HCT116 (cell line): Measurements from ENCODE around the gene TMEM184B. TPM values are rescaled to one million over a fixed set of nuclear protein-coding genes. Genes with fewer than 3 reads are reported as not detected.

Source experiments
- ATAC-seq: fragments of 200-7000 bp; cut with Tn5 transposase; 2 replicates; pipeline ENCODE4 v1.9.1; 2020; ENCODE audit warnings: mild to moderate bottlenecking, moderate library complexity
- BruUV-seq: library from RNA; stranded (reverse); fragments of 400-500 nt; replicated peaks from 2 replicates; lab custom pipeline; 2021; lab: Mats Ljungman, UMichigan
- CTCF ChIA-PET: fragments of 300-600 bp; sonication (Branson Sonifier 250); formaldehyde crosslinking; loops from one replicate; lab custom pipeline; 2021; ENCODE audit warnings: antibody characterized with exemption; lab: Charles Lee
- POLR2A ChIA-PET: fragments of 300-600, 350-600 bp; sonication (Branson Sonifier 250); formaldehyde crosslinking; loops from one replicate; lab custom pipeline; 2021; ENCODE audit warnings: antibody characterized with exemption; lab: Charles Lee
- RAD21 ChIA-PET, 2 experiments: fragments of 300-600 bp; sonication (Branson Sonifier 250); formaldehyde crosslinking; loops; one replicate each; lab custom pipeline; 2023; ENCODE audit warnings: low total read pairs in 2 of 2; ENCODE audit not compliant: uncharacterized antibody in 2 of 2, unreplicated experiment in 2 of 2, low non-redundant PET in 1 of 2; lab: Charles Lee
- DNase-seq: peaks from one replicate; pipeline ENCODE4 v3.0.0-alpha.2; 2010; ENCODE audit warnings: low read depth, low spot score
- H2AFZ ChIP-seq: fragments of 200-600 bp; shearing (Covaris generic), sonication (generic); 2 replicates; pipeline ENCODE4 v1.6.1; 2017; ENCODE audit warnings: low read depth, mixed run types, mixed read lengths, antibody characterized with exemption, low read length; ENCODE audit not compliant: poor library complexity, severe bottlenecking
- H3K27ac ChIP-seq: 2 replicates; pipeline ENCODE4 v1.5.1; 2012; ENCODE audit warnings: low read depth, low read length
- H3K27me3 ChIP-seq: fragments of 200-600 bp; sonication (generic); 2 replicates; pipeline ENCODE4 v1.6.1; 2016; ENCODE audit warnings: mixed run types, low read length, mixed read lengths; ENCODE audit not compliant: insufficient read depth
- H3K36me3 ChIP-seq, 2 experiments: fragments of 200-500 bp in 1 of 2; fragments of 200-600 bp in 1 of 2; sonication (Bioruptor generic) in 1 of 2; sonication (generic) in 1 of 2; 2 replicates each; pipeline versions ENCODE4 v1.5.1 to v1.6.1; 2014 to 2016; ENCODE audit warnings: low read length in 2 of 2, inconsistent platforms in 1 of 2, mixed read lengths in 1 of 2, mixed run types in 1 of 2; ENCODE audit not compliant: insufficient read depth in 2 of 2, control insufficient read depth in 1 of 2
- H3K4me1 ChIP-seq, 2 experiments: fragments of 200-600 bp in 1 of 2; sonication (generic) in 1 of 2; 2 replicates each; pipeline versions ENCODE4 v1.5.1 to v1.6.1; 2012 to 2017; ENCODE audit warnings: low read length in 2 of 2, inconsistent platforms in 1 of 2, mild to moderate bottlenecking in 1 of 2, mixed read lengths in 1 of 2, mixed run types in 1 of 2, moderate library complexity in 1 of 2; ENCODE audit not compliant: insufficient read depth in 2 of 2, control insufficient read depth in 1 of 2
- H3K4me2 ChIP-seq: fragments of 200-600 bp; sonication (generic); 2 replicates; pipeline ENCODE4 v1.6.1; 2017; ENCODE audit warnings: mixed run types, low read length, mixed read lengths
- H3K4me3 ChIP-seq, 2 experiments: fragments of 200-600 bp in 1 of 2; sonication (generic) in 1 of 2; replicated peaks in 1 of 2; 2 replicates each; pipeline ENCODE4 v1.5.1; 2011 to 2016; ENCODE audit warnings: low read length in 2 of 2, control low read depth in 1 of 2, low read depth in 1 of 2, mild to moderate bottlenecking in 1 of 2, mixed read lengths in 1 of 2, mixed run types in 1 of 2
- H3K79me2 ChIP-seq: fragments of 200-600 bp; sonication (generic); 2 replicates; pipeline ENCODE4 v1.6.1; 2017; ENCODE audit warnings: mild to moderate bottlenecking, mixed run types, low read length, moderate library complexity, mixed read lengths; ENCODE audit not compliant: insufficient read depth
- H3K9ac ChIP-seq: fragments of 200-600 bp; sonication (generic); 2 replicates; pipeline ENCODE4 v1.6.1; 2016; ENCODE audit warnings: low read length, mixed read lengths
- H3K9me2 ChIP-seq: fragments of 200-600 bp; sonication (generic), shearing (Covaris generic); 2 replicates; pipeline ENCODE4 v1.6.1; 2017; ENCODE audit warnings: mixed run types, mild to moderate bottlenecking, moderate library complexity; ENCODE audit not compliant: insufficient read depth
- H3K9me3 ChIP-seq, 2 experiments: fragments of 200-500 bp in 1 of 2; fragments of 200-600 bp in 1 of 2; sonication (Bioruptor generic) in 1 of 2; sonication (generic) in 1 of 2; 2 replicates each; pipeline ENCODE4 v1.6.1; 2014 to 2017; ENCODE audit warnings: low read length in 2 of 2, mixed read lengths in 2 of 2, inconsistent platforms in 1 of 2, low read depth in 1 of 2, mild to moderate bottlenecking in 1 of 2, mixed run types in 1 of 2, moderate library complexity in 1 of 2; ENCODE audit not compliant: control insufficient read depth in 1 of 2, insufficient read depth in 1 of 2
- H4K20me1 ChIP-seq: fragments of 200-600 bp; sonication (generic), shearing (Covaris generic); 2 replicates; pipeline ENCODE4 v1.6.1; 2017; ENCODE audit warnings: mixed run types, mild to moderate bottlenecking, moderate library complexity; ENCODE audit not compliant: insufficient read depth
- CBX3 ChIP-seq: IDR thresholded peaks from 2 replicates; pipeline ENCODE4 v1.6.1; 2012; ENCODE audit warnings: low read depth
- CEBPB ChIP-seq: IDR thresholded peaks from 2 replicates; pipeline ENCODE4 v1.6.1; 2012; ENCODE audit warnings: low read depth
- EGR1 ChIP-seq: IDR thresholded peaks from 2 replicates; pipeline ENCODE4 v1.6.1; 2012; ENCODE audit warnings: low read depth
- ELF1 ChIP-seq: IDR thresholded peaks from 2 replicates; pipeline ENCODE4 v1.6.1; 2012; ENCODE audit warnings: low read depth, borderline replicate concordance
- EZH2phosphoT487 ChIP-seq: fragments of 200-600 bp; IDR thresholded peaks from 2 replicates; pipeline ENCODE4 v1.6.1; 2018; ENCODE audit warnings: antibody characterized with exemption, borderline replicate concordance
- JUND ChIP-seq: IDR thresholded peaks from 2 replicates; pipeline ENCODE4 v1.6.1; 2012
- POLR2AphosphoS5 ChIP-seq: IDR thresholded peaks from 2 replicates; pipeline ENCODE4 v1.6.1; 2011; ENCODE audit warnings: mild to moderate bottlenecking, low read depth, low read length, moderate library complexity
- SP1 ChIP-seq: IDR thresholded peaks from 2 replicates; pipeline ENCODE4 v1.6.1; 2012; ENCODE audit warnings: low read depth
- SRF ChIP-seq: IDR thresholded peaks from 2 replicates; pipeline ENCODE4 v1.6.1; 2012; ENCODE audit warnings: low read depth
- YY1 ChIP-seq: IDR thresholded peaks from 2 replicates; pipeline ENCODE4 v1.6.1; 2011; ENCODE audit warnings: low read length, low read depth, moderate library complexity, mild to moderate bottlenecking; ENCODE audit not compliant: insufficient replicate concordance; ENCODE audit errors: extremely low read depth
- ZFX ChIP-seq: fragments of 450-650 bp; IDR thresholded peaks from 2 replicates; pipeline ENCODE4 v1.6.1; 2017
- ZNF274 ChIP-seq: fragments of 200-500 bp; sonication (Bioruptor generic); IDR thresholded peaks from 2 replicates; pipeline ENCODE4 v1.6.1; 2014; ENCODE audit warnings: mild to moderate bottlenecking, low read depth, low read length, inconsistent platforms
- intact Hi-C: fragments of 100-400 bp; cut with micrococcal nuclease; formaldehyde crosslinking; loops from 2 replicates; pipeline ENCODE4 v1.10.0; 2022
- total RNA-seq: library from RNA; stranded (reverse); gene quantifications from one replicate; pipeline ENCODE4 v1.2.1, GENCODE V29; 2021; ENCODE audit not compliant: unreplicated experiment
- TF ChIP-seq, protein P1 (sequence below): IDR thresholded peaks from 2 replicates; pipeline ENCODE4 v1.6.1; 2012
- TF ChIP-seq, protein P2 (sequence below): IDR thresholded peaks from 2 replicates; pipeline ENCODE4 v1.6.1; 2012; ENCODE audit warnings: low read depth
- TF ChIP-seq, protein P3 (sequence below): IDR thresholded peaks from 2 replicates; pipeline ENCODE4 v1.6.1; 2012
- TF ChIP-seq, protein P4 (sequence below), 3 experiments: fragments of 200-600 bp in 1 of 3; sonication (generic) in 1 of 3; IDR thresholded peaks in 2 of 3; conservative IDR thresholded peaks in 1 of 3; 2 replicates each; pipeline ENCODE4 v1.5.1; 2012 to 2017; ENCODE audit warnings: low read depth in 2 of 3, low read length in 2 of 3, antibody characterized with exemption in 1 of 3, borderline replicate concordance in 1 of 3, control low read depth in 1 of 3, mild to moderate bottlenecking in 1 of 3, mixed read lengths in 1 of 3, mixed run types in 1 of 3, moderate library complexity in 1 of 3; ENCODE audit not compliant: insufficient read depth in 1 of 3
- TF ChIP-seq, protein P5 (sequence below): IDR thresholded peaks from 2 replicates; pipeline ENCODE4 v1.6.1; 2011; ENCODE audit warnings: mild to moderate bottlenecking, low read length, moderate library complexity; ENCODE audit not compliant: insufficient replicate concordance; ENCODE audit errors: extremely low read depth

TMEM184B gene
- total RNA-seq, 1 experiment from 2014 or later, result 66.0 TPM

DNA sequence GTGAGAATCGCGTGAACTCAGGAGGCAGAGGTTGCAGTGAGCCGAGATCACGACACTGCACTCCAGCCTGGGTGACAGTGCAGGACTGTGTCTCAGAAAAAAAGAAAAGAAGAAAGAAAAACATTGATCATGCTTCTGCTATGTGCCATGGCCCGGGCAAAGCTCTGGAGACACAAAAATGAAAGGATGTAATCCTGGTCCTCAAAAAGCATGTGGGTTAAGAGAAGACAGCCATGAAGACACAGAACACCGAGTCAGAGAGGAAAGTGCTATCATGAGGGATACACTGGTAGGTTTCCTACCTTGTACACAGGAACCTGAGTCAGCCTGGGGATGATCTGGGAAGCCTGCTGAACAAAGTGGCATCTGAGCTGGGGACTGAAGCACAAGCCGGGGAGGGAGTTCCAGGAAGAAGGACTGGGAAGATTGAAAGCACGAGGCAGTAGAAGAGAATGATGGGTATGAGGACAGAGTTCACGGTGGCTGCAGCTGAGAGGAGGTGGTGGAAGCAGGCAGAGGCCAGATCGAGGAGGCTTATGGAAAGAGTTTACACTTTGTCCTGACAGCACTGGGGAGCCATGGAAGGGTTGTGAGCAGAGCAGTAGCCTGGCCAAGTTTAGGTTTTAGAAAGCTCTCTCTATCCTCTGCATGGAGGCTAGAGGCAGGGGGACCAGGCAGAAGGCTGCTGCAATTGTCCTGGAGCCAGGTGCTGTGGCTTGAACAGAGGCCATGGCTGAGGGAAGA is 80.9 kb downstream of the TMEM184B start:
- H3K9me2 ChIP-seq, result no peaks in the 10 kb centered on the region
- peaks cover 3 to 5% of the 10 kb centered on the region in 2 experiments; a peak in 1 of 4 replicates for H3K4me1 ChIP-seq
- no peaks in the 10 kb centered on the region for H3K79me2 ChIP-seq
- ChIA-PET POLR2A (interaction anchor here (1.1 kb wide), 1 partner anchor 10 kb away, joined by 4 read pairs; the partner anchor contains the start of gene PLA2G6), CTCF (no interaction called here), RAD21 (no interaction called here)
- no peak overlapping the region for H3K27ac ChIP-seq
- no peaks in the 10 kb centered on the region for H3K9me3 ChIP-seq
- DNase-seq, result no peak
- no peaks in the 10 kb centered on the region for H3K36me3 ChIP-seq
- no peaks in the 10 kb centered on the region for H3K27me3 ChIP-seq
- intact Hi-C loops, result no loop called here
- no peak overlapping the region for H3K4me3 ChIP-seq
- H4K20me1 ChIP-seq, result no peaks in the 10 kb centered on the region
- BruUV-seq, result no TSS peak
- no peak overlapping the region for H3K4me2 ChIP-seq
- TF ChIP-seq, protein P1, sequence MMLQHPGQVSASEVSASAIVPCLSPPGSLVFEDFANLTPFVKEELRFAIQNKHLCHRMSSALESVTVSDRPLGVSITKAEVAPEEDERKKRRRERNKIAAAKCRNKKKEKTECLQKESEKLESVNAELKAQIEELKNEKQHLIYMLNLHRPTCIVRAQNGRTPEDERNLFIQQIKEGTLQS, result no peak
- TF ChIP-seq POLR2AphosphoS5 (no peak), ELF1 (no peak), ZFX (no peak), SP1 (no peak), EZH2phosphoT487 (no peak), SRF (no peak), EGR1 (no peak), CEBPB (no peak), ZNF274 (no peak), YY1 (no peak), CBX3 (no peak), JUND (no peak)
- TF ChIP-seq, protein P2, sequence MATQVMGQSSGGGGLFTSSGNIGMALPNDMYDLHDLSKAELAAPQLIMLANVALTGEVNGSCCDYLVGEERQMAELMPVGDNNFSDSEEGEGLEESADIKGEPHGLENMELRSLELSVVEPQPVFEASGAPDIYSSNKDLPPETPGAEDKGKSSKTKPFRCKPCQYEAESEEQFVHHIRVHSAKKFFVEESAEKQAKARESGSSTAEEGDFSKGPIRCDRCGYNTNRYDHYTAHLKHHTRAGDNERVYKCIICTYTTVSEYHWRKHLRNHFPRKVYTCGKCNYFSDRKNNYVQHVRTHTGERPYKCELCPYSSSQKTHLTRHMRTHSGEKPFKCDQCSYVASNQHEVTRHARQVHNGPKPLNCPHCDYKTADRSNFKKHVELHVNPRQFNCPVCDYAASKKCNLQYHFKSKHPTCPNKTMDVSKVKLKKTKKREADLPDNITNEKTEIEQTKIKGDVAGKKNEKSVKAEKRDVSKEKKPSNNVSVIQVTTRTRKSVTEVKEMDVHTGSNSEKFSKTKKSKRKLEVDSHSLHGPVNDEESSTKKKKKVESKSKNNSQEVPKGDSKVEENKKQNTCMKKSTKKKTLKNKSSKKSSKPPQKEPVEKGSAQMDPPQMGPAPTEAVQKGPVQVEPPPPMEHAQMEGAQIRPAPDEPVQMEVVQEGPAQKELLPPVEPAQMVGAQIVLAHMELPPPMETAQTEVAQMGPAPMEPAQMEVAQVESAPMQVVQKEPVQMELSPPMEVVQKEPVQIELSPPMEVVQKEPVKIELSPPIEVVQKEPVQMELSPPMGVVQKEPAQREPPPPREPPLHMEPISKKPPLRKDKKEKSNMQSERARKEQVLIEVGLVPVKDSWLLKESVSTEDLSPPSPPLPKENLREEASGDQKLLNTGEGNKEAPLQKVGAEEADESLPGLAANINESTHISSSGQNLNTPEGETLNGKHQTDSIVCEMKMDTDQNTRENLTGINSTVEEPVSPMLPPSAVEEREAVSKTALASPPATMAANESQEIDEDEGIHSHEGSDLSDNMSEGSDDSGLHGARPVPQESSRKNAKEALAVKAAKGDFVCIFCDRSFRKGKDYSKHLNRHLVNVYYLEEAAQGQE, result no peak
- TF ChIP-seq, protein P3, sequence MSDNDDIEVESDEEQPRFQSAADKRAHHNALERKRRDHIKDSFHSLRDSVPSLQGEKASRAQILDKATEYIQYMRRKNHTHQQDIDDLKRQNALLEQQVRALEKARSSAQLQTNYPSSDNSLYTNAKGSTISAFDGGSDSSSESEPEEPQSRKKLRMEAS, result no peak
- TF ChIP-seq, protein P4, sequence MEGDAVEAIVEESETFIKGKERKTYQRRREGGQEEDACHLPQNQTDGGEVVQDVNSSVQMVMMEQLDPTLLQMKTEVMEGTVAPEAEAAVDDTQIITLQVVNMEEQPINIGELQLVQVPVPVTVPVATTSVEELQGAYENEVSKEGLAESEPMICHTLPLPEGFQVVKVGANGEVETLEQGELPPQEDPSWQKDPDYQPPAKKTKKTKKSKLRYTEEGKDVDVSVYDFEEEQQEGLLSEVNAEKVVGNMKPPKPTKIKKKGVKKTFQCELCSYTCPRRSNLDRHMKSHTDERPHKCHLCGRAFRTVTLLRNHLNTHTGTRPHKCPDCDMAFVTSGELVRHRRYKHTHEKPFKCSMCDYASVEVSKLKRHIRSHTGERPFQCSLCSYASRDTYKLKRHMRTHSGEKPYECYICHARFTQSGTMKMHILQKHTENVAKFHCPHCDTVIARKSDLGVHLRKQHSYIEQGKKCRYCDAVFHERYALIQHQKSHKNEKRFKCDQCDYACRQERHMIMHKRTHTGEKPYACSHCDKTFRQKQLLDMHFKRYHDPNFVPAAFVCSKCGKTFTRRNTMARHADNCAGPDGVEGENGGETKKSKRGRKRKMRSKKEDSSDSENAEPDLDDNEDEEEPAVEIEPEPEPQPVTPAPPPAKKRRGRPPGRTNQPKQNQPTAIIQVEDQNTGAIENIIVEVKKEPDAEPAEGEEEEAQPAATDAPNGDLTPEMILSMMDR (IDR thresholded peaks at IDR 0.05 in 2 of 3, conservative IDR thresholded peaks at IDR 0.05 in 1 of 3; ENCODE audit: borderline replicate concordance in 1 of 3, insufficient read depth in 1 of 3, low read depth in 2 of 3, low read length in 2 of 3), result no peak
- TF ChIP-seq, protein P5, sequence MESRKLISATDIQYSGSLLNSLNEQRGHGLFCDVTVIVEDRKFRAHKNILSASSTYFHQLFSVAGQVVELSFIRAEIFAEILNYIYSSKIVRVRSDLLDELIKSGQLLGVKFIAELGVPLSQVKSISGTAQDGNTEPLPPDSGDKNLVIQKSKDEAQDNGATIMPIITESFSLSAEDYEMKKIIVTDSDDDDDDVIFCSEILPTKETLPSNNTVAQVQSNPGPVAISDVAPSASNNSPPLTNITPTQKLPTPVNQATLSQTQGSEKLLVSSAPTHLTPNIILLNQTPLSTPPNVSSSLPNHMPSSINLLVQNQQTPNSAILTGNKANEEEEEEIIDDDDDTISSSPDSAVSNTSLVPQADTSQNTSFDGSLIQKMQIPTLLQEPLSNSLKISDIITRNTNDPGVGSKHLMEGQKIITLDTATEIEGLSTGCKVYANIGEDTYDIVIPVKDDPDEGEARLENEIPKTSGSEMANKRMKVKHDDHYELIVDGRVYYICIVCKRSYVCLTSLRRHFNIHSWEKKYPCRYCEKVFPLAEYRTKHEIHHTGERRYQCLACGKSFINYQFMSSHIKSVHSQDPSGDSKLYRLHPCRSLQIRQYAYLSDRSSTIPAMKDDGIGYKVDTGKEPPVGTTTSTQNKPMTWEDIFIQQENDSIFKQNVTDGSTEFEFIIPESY, result no peak
- no peak for ATAC-seq
- no peak overlapping the region for H3K9ac ChIP-seq
- no peak overlapping the region for H2AFZ ChIP-seq
